Epithelial cell of prostate (primary cell): ENCODE data around the gene INTS11.

Source experiments
- DNase-seq: peaks from one replicate; pipeline ENCODE4 v3.0.0-alpha.2; 2011; ENCODE audit warnings: low read depth, low spot score
- H3K27ac ChIP-seq: fragments of 450-650 bp; 2 replicates; pipeline ENCODE4 v1.5.1; 2017; ENCODE audit warnings: mild to moderate bottlenecking

INTS11 gene

DNA sequence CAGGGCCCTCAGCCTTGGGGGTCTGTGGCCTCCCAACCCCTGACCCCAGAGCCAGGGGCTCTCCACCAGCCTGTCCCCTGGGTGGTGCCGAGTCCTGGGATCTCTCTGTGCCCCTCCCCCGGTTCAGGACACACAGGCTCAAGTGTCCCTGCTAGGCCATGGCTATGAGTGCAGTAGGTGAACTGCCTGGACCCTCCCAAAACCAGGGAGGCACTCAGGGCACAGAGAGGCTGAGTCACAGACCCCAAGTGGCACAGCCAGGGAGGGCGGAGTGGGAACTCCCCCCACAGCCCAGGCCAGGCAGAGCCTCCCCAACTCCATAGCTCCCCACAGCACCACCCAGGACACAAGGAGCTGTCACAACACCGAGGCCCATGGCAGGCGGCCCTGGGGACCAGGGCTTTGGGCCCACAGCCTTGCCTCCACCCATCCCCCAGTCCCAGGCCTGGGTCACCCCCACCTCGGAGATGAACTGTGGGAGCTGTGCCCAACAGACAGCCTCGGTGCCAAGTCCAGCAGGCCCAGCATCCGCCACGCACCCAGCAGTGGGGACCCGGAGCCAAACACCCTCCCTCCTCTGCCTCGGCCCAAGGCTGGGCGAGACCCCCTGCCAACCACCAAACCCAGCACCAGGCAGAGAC is 21.5 kb upstream of the INTS11 start:
- no peak for DNase-seq
- H3K27ac ChIP-seq: peak overlapping the region; percentile 98

DNA sequence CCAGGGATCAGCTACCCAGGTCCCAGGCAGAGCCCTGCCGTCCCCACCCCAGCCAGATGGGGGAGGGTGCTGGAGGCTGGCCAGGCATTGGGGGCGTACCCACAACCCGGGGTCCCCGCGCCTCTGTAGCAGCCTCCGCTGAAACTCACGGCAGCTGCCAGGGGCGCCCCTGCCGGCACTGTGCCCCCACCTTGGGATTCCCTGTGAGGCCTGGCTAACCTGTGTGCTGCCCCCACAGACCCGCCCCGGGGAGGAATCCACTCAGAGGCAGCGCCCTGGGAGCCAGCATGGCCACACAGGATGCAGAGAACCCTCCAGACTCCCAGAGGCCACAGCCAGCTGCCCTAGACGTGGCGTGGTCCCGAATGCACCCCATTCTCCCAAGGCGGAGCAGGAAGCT is 20.9 kb upstream of the INTS11 start:
- peak overlapping the region; percentile 98 for H3K27ac ChIP-seq
- DNase-seq: no peak

DNA sequence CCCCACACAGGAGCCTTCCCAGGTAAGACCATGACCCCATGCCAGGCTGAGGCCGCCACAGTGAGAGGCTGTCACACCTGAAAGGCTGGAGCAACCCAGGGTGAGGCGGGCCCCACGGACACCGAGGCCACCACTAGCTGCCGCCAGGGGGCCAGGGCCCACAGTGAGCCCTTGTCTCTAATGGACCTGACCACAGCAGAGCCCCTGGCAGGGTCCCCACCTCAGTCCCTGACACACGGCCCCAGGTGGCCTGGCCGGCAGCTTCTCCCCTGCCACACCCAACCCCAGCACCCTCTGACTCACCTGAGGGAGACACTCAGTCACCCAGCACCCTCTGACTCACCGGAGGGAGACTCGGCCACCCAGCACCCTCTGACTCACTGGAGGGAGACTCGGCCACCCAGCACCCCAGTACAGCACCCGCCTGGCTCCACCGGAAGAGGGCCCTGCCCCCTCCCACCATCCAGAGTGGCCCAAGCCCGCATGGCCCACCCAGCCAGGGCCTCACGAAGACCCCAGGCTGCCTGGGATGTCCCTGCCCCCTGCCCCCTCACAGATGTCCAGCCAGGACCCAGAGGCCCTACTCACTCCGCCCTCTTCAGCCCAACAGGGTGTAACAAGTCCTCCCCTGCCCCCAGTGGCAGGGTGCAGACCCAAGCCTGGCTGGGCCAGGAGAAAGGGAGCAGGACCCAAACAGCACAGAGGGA is 20.3 kb upstream of the INTS11 start:
- peak; percentile 78 for DNase-seq

DNA sequence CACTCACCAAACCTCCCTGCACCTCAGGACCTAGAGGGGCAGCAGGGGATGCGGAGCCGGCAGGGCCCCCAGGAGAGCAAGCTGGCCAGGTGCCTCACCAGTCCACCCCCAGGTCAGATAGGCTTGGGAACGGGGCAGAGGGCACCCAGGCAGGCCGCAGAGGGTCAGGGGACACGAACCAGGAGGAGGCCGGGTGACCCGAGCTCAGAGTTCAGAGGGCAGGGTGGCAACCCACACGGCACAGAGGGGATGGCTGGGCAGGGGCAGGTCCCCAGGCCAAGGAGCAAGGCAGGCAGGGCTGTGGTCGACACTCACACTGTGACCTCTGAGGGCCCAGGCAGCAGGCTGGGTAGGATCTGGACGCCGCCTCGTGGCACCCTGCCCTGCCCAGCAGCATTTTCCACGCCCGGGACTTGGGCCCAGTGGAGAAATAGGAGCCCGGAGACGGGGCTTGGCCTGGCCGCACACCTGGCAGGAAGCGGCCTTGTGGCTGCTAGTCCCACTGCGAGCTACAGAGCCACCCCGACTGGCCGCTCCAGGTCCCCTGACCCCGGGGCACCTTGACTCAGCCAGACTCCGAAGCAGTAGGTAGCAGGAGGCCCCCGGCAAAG is 19.5 kb upstream of the INTS11 start:
- H3K27ac ChIP-seq: peak overlapping the region; percentile 98
- DNase-seq: no peak

More for the DNA sequence above, 20.3 kb upstream of the INTS11 start:
- peak overlapping the region; percentile 98 for H3K27ac ChIP-seq

DNA sequence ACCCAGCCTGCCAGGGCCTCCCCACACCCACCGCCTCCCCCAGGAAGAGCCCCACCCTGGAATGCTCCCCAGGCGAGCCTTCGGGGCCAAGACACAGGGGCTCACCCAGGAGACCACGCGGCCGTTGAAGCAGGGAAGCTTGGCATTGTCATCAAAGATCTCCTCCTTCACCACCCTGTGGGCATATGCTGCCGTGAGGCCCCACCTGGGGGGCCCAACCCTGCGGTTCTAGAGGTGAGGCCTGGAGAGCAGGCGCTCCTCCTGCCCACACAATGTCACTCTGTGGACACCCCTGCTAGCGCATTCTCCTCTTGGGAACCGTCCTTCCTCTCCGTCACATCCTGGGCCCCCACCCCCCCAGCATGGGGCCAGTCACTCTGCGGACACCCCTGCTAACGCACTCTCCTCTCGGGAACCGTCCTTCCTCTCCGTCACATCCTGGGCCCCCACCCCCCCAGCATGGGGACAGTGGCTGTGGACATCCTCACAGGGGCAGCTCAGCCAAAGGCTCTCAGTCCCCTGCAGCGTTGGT is 18.2 kb upstream of the INTS11 start:
- peak overlapping the region; percentile 98 for H3K27ac ChIP-seq
- no peak for DNase-seq

DNA sequence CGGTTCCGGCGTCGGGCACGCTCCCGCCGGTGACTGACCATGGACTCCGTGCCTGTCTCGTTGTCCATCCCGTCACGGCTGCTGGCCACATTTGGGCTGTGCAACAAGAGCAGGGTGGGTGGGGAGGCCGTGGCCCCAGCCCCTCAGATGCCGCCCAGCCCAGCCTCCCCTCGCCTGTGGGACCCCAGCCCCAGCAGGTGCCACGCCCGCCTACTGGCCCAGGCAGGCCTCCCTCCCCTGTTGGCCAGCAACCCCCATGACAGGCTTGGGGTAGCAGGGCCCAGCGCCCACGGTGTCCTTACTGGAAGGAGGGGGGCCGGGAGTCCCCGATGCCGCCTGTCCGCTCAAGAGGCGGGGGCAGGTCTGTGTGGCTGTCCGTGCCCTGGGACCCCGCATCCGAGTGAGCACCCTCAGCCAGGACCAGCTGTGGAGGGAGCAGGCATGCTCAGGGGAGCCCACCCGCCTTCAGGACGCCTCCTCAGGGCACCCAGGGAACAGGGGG is 17.7 kb upstream of the INTS11 start:
- H3K27ac ChIP-seq: peak overlapping the region; percentile 5
- no peak for DNase-seq

DNA sequence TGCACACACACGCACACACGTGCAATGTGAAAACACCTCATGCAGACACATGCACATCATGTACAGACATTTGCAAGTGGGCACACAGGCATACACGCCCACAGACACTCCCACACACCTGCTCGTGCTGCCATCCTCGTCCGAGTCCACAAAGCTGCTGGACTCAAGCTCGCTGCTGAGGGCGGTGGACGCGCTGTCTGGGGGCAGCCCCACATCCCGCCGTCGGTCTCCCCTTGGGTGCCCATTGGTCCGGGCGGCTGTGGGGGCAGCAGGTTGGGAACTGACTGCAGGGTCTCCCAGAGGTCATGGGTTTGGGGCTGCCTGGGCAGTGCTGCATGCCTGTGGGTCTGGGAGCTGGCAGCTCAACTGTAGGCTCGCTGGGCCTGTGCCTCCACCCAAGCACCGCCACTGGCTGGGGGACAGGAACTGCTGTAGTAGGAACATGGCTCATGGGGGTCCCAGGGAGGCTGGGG is 17.1 kb upstream of the INTS11 start:
- no peak for DNase-seq
- no peak overlapping the region for H3K27ac ChIP-seq

DNA sequence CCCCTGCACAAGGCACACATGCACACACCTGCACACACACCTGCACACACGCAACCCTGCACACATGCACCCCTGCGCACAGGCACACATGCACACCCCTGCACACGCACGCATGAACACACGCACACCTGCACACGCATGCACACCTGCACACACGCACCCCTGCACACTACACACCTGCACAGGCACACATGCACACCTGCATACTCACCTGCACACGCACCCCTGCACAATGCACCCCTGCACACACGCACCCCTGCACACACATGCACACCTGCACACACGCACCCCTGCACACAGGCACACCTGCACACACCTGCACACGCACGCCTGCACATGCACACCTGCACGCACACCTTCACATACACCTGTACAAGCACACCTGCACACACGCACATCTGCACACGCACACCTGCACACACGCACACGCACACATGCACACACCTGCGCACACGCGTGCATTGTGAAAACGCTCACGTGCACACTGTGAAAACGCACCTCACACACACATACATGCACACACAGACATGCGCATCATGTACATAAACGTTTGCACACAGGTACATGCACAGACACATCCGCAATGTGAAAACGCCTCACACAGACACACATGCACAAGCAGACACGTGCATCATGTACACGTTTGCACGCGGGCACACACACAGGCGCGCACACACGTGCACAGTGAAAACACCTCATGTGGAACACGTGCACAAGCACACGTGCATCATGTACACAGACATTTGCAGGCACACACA is 16.5 kb upstream of the INTS11 start:
- DNase-seq: no peak
- no peak overlapping the region for H3K27ac ChIP-seq

DNA sequence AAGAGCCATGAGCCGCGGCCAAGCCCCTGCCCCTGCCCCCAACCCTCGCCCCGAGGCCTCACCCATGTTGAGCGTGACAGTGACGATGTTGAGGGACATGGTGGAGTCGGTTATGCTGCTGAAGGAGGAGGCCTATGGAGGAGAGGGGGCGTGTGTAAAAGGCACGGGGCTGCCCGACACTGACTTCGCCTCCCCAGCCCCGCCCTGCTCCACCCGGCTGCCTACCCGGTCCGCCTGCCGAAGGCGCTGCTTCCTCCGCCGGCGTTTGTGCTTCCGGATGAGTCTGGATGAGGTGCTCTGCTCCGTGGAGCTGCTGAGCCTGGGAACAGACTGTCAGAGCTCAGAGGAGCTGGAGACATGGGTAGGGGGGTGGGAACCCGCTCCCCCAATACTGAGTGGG is 15.7 kb upstream of the INTS11 start:
- DNase-seq: no peak
- no peak overlapping the region for H3K27ac ChIP-seq

DNA sequence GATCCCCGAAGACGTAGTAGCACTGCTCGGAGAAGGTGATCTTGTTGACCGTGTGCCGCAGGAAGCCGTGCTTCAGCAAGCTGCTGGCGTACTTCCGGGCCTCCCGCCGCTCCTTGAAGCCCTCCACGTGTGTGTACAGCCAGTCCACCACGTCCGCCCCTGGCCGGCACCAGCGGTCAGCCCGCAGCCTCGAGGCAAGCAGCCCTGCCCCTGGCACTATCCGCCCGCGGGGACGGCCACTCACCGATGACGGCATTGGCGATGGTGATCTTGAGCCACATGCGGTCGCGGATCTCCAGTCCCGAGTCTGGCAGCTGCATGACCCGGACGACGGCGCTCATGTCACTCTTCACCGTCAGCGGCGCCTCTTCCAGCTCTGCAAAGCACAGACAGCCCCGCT is 13.8 kb upstream of the INTS11 start:
- DNase-seq: no peak
- no peak overlapping the region for H3K27ac ChIP-seq

DNA sequence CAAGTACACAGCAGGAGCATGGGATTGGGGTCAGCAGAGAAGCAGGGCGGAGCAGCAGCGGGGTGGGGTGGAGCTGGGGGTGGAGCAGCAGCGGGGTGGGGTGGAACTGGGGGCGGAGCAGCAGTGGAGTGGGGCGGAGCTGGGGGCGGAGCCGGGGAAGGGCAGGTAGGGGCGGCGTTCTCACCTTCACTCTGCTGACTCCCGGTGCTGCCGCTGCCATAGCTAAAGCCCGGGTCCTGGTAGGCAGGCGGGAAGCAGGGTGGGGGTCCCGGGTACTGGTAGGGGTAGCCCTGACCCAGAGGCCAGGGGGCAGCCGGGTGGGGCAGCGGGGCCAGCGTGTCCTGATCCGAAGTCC is 13.3 kb upstream of the INTS11 start:
- no peak for DNase-seq
- H3K27ac ChIP-seq: no peak overlapping the region

DNA sequence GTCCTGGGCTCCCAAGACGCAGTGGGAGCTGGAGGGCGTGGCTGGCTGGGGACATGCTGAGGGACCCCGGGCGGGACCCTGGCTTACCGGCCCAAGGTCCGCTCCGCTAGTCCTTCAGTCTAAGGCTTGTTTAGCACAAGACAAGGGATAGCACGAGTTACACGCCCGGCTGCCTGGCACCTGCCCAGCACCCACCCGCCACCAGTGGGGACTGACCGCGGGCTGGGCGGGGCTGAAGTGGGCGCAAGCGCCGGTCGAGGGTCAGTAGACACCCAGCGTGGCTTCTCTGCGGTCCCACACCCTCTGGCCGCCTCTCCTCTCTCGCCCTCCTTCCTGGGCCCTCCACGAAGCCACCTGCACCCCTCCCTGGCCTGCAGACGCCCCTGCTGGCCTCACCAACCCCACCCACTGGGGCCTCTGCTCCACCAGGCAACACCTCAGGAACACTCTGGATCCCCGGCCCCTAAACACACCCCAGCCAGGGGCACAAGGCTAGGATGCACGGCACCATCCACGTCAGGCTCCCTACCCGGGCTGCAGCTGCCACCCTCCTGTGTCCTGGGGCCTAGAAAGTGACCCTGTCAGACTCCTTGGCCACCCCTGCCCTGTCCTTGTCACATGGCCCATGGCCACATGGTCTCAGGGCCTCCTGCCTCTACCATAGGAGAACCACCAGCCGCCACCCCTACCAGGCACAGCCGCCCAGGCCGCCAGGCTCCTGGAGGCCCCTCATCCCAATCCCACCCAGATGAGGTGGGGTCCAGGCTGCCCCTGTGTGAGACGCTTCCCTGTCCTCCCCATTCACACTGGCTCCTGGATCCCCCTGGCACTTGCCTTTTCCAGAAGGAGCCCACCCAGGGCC is 12.7 kb upstream of the INTS11 start:
- H3K27ac ChIP-seq: no peak overlapping the region
- DNase-seq: no peak

DNA sequence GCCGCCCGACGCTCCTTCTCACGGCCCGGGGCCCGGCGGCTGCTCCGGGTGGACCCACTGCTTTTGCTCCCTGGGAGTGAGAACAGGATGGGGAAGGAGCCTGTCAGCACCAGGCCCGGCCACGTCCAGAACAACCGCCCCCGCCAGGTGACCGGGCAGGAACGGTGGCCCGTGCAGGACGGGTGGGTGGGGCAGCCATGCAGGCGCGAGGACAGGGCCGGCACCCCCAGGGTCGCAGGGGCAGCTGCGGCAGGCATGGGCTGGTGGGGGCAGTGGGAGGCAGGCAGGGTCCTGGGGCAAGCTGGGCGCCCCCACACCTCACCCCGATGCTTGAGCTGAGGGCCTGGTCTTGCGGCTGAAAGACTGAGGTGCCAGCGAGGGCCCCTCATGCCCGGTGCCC is 12.0 kb upstream of the INTS11 start:
- DNase-seq: no peak
- H3K27ac ChIP-seq: no peak overlapping the region

DNA sequence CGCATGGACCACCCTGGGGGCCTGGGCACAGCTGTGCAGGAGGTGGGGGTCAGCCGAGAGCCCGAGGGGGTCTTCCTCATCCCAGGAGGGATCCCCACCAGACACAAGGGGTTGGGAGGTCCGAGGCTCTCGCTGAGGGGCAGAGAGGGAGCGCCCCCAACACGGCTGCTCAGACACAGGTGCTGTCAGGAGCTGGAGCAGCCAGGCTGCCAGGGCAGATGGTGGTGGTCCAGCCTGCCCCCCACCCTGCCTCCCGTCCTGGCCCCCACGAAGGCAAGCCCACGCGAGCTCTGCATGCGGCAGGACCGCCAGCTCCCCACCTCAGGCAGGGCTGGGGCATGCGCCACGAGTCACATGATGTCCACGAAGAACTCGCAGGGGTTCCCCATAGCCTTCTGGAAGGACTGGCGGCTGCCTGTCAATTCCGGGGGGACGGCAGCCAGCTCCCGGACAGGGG is 11.4 kb upstream of the INTS11 start:
- no peak for DNase-seq

DNA sequence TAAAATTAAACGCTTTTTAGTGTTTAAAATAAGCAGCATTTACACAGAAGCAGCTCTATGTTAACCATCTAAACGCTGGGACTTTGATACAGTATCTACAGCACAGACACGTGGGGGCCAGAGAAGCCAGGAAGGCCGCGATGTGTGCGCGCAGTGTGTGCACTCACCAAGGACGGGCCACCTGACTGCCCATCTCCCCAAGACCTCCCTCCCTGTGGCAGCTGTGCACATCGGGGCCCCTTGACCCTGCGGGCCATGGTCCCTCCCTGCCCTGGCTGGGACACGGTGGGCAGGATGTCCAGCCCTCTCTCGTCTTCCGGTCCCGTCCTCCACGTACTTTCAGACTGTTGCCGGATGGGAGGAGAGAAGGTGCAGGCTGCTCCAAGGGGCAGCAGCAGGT is 10.8 kb upstream of the INTS11 start:
- DNase-seq: no peak
- no peak overlapping the region for H3K27ac ChIP-seq

More for the DNA sequence above, 11.4 kb upstream of the INTS11 start:
- no peak overlapping the region for H3K27ac ChIP-seq

DNA sequence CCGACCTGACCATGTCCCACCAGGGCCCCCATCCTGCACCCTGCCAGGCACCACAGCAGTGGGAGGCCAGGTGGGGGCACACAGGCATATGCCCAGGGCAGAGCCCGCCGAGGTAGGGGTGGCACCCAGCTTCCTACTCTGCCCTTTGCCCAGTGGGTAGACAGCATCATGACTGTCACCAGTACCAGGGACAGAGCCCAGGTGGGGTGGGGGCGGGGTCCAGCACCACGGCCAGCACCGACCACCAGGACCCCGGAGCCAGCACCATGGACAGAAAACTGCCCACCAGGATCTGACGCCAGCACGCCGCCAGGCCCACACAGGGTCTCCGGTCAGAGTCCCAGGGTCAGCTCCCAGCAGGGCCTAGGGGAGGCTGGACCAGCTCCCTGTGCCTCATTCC is 10.4 kb upstream of the INTS11 start:
- no peak for DNase-seq
- H3K27ac ChIP-seq: no peak overlapping the region

DNA sequence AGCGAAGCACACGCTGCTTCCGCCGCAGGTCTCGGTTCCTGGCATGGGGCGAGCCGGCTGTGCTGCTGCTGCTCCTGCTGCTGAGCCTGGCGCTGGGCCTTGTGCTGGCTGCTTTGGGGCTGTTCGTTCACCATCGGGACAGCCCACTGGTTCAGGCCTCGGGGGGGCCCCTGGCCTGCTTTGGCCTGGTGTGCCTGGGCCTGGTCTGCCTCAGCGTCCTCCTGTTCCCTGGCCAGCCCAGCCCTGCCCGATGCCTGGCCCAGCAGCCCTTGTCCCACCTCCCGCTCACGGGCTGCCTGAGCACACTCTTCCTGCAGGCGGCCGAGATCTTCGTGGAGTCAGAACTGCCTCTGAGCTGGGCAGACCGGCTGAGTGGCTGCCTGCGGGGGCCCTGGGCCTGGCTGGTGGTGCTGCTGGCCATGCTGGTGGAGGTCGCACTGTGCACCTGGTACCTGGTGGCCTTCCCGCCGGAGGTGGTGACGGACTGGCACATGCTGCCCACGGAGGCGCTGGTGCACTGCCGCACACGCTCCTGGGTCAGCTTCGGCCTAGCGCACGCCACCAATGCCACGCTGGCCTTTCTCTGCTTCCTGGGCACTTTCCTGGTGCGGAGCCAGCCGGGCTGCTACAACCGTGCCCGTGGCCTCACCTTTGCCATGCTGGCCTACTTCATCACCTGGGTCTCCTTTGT is 9.2 kb upstream of the INTS11 start:
- peak overlapping the region; percentile 17 for H3K27ac ChIP-seq
- DNase-seq: no peak

DNA sequence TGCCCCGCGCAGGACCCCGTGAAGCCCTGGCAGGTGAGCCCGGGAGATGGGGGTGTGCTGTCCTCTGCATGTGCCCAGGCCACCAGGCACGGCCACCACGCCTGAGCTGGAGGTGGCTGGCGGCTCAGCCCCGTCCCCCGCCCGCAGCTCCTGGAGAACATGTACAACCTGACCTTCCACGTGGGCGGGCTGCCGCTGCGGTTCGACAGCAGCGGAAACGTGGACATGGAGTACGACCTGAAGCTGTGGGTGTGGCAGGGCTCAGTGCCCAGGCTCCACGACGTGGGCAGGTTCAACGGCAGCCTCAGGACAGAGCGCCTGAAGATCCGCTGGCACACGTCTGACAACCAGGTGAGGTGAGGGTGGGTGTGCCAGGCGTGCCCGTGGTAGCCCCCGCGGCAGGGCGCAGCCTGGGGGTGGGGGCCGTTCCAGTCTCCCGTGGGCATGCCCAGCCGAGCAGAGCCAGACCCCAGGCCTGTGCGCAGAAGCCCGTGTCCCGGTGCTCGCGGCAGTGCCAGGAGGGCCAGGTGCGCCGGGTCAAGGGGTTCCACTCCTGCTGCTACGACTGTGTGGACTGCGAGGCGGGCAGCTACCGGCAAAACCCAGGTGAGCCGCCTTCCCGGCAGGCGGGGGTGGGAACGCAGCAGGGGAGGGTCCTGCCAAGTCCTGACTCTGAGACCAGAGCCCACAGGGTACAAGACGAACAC is 8.5 kb upstream of the INTS11 start:
- peak; percentile 34 for DNase-seq
- H3K27ac ChIP-seq: peak overlapping the region; percentile 17
